HG02981 (cell line): ENCODE results near the gene RPS25.
"Not testable (repeated sequence)": the region's sequence is repeated elsewhere in the genome, so short reads cannot be mapped to it uniquely, and the experiment has no call there.

Source experiments
- ATAC-seq: cut with Tn5 transposase; IDR thresholded peaks from one replicate; pipeline ENCODE4 v1.9.1; 2021; ENCODE audit warnings: mild to moderate bottlenecking, moderate library complexity; ENCODE audit not compliant: unreplicated experiment

Gene RPS25

DNA sequence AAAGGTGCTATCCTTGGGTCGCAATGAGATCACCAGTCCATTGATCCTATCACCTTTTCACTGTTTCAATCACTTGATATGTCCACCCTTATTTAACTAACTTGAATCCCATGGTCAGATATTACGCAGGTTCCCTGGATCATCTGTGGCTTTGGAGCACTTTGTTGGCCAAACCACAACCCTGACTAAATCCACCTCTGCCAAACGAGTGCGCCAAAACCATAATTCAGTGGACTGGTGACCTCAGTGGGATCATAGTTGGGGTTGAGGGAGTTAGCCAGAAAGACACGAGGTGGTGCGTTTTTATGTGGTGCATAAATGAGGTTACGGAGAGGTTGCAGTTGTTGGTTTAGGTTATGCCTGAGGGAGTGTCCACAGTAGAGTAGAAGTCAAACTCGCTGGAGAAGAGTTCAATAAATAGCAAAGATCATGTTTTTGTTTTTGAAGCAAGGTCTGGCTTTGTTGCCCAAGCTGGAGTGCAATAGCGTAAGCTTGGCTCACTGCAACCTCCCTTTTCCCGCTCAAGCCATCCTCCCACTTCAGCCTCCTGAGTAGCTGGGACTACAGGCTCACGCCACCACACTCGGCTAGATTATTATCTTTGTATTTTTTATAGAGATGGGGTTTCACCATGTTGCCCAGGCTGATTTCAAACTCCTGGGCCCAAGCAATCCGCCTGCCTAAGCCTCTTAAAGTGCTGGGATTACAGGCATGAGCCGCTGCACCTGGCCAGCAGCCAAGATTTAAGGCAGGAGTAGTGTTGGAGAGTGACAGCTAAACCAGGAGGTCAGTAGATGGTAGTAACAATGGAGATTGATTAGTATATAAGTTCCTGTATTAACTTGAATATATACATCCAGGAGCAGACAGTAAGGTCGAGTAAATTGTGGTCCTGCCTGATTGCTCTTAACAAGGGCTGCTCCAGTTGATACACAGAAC lies 42.1 kb downstream of the RPS25 start:
- no peak for ATAC-seq

DNA sequence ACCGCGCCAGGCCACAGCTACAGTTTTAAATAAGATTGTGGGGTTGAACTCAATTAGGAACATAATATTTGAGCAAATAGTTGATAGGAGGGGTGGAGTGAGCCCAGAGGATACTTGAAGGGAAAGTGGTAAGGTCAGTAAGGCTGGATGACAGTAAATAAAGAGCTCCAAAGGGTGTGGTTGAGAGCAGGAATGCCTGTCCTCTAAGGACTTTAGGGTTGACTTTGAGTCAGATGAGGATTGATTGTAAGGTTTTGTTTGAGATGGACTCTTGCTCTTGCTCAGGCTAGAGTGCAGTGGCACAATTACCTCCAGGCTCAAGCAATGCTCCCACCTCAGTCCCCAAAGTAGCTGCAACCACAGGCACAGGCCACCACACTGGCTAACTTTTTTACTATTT lies 44.2 kb downstream of the RPS25 start:
- no peak for ATAC-seq

DNA sequence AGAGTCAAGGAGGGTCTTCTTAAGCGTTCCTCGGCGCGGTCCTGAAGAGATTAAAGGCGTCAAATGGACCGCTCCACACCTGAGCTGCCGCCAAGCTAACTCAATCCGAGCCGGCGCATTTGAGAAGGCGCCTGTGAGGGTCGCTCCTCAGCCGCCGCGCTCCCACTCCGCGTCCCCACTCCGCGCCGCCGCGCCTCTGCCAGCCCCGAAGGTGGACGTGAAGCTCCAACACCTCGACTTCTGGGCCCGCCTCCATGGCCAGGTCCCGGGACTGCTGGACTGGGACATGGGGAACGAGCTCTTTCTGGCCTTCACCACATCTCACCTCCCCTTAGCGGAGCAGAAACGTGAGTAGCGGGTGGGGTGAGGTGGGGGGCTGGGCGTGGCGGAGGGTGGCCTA lies 46.5 kb downstream of the RPS25 start, which contains the start of gene FOXR1:
Gene FOXR1 (plus strand): TSS at position 116 of the 400 bp plus-strand sequence. CDS start 171 bp downstream, at position 287.
- no peak for ATAC-seq

DNA sequence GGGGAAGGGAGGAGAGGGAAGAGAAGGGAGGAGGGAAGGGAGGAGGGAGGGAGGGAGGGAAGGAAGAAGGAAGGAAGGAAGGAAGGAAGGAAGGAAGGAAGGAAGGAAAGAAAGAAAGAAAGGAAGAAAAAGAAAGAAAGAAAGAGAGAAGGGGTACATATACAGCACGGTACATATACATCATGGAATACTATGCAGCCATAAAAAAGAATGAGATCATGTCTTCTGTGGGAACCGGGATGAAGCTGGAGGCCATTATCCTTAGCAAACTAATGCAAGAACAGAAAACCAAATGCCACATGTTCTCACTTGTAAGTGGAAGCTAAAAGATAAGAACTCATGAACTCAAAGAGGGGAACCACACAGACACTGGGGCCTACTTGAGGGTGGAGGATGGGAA lies 48.6 kb downstream of the RPS25 start:
- not testable (repeated sequence) for ATAC-seq
